Upper lobe of right lung (tissue), 1 donor: Measurements from ENCODE around the gene COLEC12. TPM values are rescaled to one million over a fixed set of nuclear protein-coding genes. Genes with fewer than 3 reads are reported as not detected.

Source experiments
- ATAC-seq: fragments of 200-7000 bp; cut with Tn5 transposase; one replicate; pipeline ENCODE4 v1.9.1; 2020; ENCODE audit warnings: mild to moderate bottlenecking, moderate library complexity
- DNase-seq: peaks from one replicate; pipeline ENCODE4 v3.0.0-alpha.2; 2020
- H3K27ac ChIP-seq: fragments of 200-600 bp; one replicate; pipeline ENCODE4 v1.8.0; 2022
- H3K27me3 ChIP-seq: fragments of 200-600 bp; one replicate; pipeline ENCODE4 v1.8.0; 2022; ENCODE audit warnings: mild to moderate bottlenecking
- H3K36me3 ChIP-seq: fragments of 200-600 bp; one replicate; pipeline ENCODE4 v1.8.0; 2022
- H3K4me1 ChIP-seq: fragments of 200-600 bp; one replicate; pipeline ENCODE4 v1.8.0; 2022
- H3K4me3 ChIP-seq: fragments of 200-600 bp; one replicate; pipeline ENCODE4 v1.8.0; 2022; ENCODE audit warnings: mild to moderate bottlenecking
- H3K9me3 ChIP-seq: fragments of 200-600 bp; one replicate; pipeline ENCODE4 v1.8.0; 2022
- intact Hi-C: fragments of 100-400 bp; cut with DNase I; formaldehyde crosslinking; loops from one replicate; pipeline ENCODE4 v1.11.0; 2022
- total RNA-seq: library from RNA; stranded (reverse); fragmentation: NEBNext Ultra II Directional; extraction: Animal tissue kit (Norgen Biotek cat#: 25700); gene quantifications from one replicate; pipeline ENCODE4 v1.2.1, GENCODE V29; 2021
- TF ChIP-seq, protein P1 (sequence below): fragments of 200-600 bp; IDR thresholded peaks from one replicate; pipeline ENCODE4 v1.8.0; 2022; ENCODE audit warnings: antibody characterized with exemption
- donor health status: DM: no; HTN: yes; CAD: no; lungs with severe emphysema.

COLEC12 gene
- total RNA-seq, 1 donor from 2014 or later: 55.2 TPM

DNA sequence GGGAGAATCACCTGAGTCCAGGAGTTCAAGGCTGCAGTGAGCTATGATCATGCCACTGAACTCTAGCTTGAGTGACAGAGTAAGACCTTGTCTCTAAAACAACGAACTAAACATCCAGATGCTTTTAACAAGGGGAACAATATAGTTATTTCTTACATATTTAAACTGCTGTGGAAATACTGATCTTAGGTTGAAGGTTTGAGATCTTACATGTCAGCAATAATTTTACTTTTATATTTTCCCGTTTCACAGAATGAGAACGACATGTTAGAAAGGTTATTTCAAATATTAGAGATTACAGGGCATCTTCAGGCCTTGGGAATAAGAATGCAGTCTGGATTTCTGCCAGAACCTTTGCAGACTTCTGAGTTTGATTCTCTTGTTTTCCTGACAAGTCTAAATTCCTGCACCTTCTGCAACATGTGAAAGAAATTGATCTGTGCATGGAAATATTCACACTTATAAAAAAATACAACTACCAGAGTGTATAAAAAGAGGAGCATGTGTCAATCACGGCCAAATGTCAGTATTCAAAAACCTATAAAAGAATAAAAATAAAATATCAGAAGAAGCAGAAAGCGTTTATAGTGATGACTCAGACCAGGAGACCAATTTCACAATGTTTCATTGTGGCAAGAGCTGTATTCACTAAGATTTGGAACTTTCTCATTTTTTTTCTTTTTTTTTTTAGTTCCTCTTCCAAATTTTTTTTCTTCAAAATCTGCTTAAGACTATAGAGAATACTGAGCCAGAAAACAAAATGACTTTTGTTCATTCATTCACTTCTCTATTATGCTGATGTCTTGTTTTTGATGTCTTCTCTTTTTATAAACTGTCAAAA, 29.6 kb downstream of the COLEC12 start:
- DNase-seq: no peak
- no peaks in the 10 kb centered on the region for H3K27me3 ChIP-seq
- no peaks in the 10 kb centered on the region for H3K36me3 ChIP-seq
- peak overlapping the region; percentile 1 for H3K27ac ChIP-seq
- H3K4me1 ChIP-seq: peaks cover 28% of the 10 kb centered on the region
- intact Hi-C loops: no loop called here
- no peak for ATAC-seq
- TF ChIP-seq, protein P1, sequence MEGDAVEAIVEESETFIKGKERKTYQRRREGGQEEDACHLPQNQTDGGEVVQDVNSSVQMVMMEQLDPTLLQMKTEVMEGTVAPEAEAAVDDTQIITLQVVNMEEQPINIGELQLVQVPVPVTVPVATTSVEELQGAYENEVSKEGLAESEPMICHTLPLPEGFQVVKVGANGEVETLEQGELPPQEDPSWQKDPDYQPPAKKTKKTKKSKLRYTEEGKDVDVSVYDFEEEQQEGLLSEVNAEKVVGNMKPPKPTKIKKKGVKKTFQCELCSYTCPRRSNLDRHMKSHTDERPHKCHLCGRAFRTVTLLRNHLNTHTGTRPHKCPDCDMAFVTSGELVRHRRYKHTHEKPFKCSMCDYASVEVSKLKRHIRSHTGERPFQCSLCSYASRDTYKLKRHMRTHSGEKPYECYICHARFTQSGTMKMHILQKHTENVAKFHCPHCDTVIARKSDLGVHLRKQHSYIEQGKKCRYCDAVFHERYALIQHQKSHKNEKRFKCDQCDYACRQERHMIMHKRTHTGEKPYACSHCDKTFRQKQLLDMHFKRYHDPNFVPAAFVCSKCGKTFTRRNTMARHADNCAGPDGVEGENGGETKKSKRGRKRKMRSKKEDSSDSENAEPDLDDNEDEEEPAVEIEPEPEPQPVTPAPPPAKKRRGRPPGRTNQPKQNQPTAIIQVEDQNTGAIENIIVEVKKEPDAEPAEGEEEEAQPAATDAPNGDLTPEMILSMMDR: no peak
- H3K4me3 ChIP-seq: no peak overlapping the region
- H3K9me3 ChIP-seq: no peaks in the 10 kb centered on the region

- Histone ChIP-seq H3K4me1 (peaks cover 12% of the 10 kb centered on the region), H3K27ac (no peak overlapping the region), H3K9me3 (no peaks in the 10 kb centered on the region), H3K4me3 (no peak overlapping the region), H3K27me3 (no peaks in the 10 kb centered on the region), H3K36me3 (no peaks in the 10 kb centered on the region)
- intact Hi-C loops: no loop called here
- TF ChIP-seq, protein P1: no peak
- peak; percentile 56 for ATAC-seq
- DNase-seq: no peak
Observed at GRCh38 chr18:468955-469790, 31.3 kb downstream of the COLEC12 start.

GRCh38 chr18:463827-464541, 36.5 kb downstream of the COLEC12 start:
- DNase-seq: peak; percentile 73
- peak; percentile 92 for ATAC-seq
- intact Hi-C loops: no loop called here
- Histone ChIP-seq H3K9me3 (no peaks in the 10 kb centered on the region), H3K4me3 (no peak overlapping the region), H3K27me3 (no peaks in the 10 kb centered on the region), H3K36me3 (no peaks in the 10 kb centered on the region), H3K4me1 (no peaks in the 10 kb centered on the region), H3K27ac (no peak overlapping the region)
- TF ChIP-seq, protein P1: no peak

DNA sequence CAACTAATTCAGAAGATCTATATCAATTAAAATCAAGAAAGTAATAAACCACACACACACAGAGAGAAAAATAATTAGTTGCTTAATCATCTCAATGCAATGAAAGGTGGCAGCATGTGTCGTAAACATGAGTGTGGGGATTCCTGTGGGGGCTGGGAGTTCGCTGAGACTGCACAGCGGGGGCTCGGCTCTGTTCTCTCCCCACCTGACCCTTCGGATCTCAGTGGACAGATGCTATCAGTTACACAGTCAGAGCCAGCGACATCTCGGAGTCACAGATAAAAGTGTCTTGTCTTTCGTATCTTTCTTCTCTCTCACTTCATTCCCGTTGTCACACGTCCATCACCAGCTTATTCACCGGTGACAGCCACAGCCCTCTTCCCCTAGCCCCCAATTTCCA, 37.1 kb downstream of the COLEC12 start:
- Histone ChIP-seq H3K36me3 (no peaks in the 10 kb centered on the region), H3K9me3 (no peaks in the 10 kb centered on the region), H3K27ac (no peak overlapping the region), H3K4me3 (no peak overlapping the region), H3K27me3 (no peaks in the 10 kb centered on the region), H3K4me1 (peaks cover 3% of the 10 kb centered on the region)
- ATAC-seq (no peak), DNase-seq (no peak)
- TF ChIP-seq, protein P1: no peak
- intact Hi-C loops: no loop called here

GRCh38 chr18:461762-462161, 38.7 kb downstream of the COLEC12 start:
- ATAC-seq (no peak), DNase-seq (no peak)
- H3K27me3 ChIP-seq: no peaks in the 10 kb centered on the region
- no peak overlapping the region for H3K4me3 ChIP-seq
- H3K4me1 ChIP-seq: peaks cover 10% of the 10 kb centered on the region
- H3K36me3 ChIP-seq: no peaks in the 10 kb centered on the region
- H3K9me3 ChIP-seq: no peaks in the 10 kb centered on the region
- intact Hi-C loops: no loop called here
- TF ChIP-seq, protein P1: no peak
- no peak overlapping the region for H3K27ac ChIP-seq
